ENCODE results near the gene ANKRA2. TPM values are rescaled to one million over a fixed set of nuclear protein-coding genes. Genes with fewer than 3 reads are reported as not detected.

The ANKRA2 gene
- total RNA-seq, 1 donor from 2014 or later: 28.0 TPM

DNA sequence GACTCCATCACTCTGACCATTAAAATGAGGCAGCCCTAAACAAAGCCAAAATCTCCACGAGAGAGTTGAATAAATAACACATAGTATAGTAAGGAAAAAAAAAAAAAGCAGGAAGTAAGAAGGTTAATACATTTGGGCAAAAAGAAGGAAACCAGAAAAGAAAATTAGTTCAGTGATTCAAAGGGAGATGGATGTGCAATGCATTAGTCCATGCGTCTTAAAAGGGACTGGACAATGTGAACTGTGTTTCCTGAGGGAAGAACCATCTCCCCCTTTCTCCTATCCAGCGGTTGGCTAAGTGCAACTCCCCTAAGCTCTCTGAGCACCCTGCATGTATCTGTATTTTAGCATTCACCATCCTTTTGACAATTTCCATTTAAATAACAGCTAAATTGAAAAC lies 1.4 kb downstream of the ANKRA2 start:
- DNase-seq (ENCODE audit: low spot score) (no peak), ATAC-seq (no peak)
- intact Hi-C loops (cut with DNase I): no loop called here

DNA sequence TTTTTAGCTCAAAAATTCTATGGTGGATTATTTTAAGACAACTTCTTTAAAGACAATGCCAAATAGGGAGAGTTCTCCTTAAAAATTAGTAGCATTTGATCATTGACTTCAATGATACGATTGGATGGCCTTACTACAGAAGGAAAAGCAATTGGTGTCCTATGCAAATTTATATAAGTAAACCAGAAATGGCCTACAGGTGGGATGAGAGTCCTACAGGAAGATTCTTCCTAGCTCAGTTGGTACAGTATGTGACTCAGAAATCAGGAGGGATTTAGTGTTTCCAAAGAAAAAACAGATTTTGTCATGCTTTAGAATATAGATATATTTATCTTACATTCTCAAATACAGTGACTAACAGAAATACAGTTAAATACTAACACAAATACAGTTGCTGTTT lies 6.5 kb downstream of the ANKRA2 start:
- DNase-seq (ENCODE audit: low spot score) (no peak), ATAC-seq (no peak)
- intact Hi-C loops (cut with DNase I): no loop called here

- ATAC-seq: no peak
- no peak for DNase-seq (ENCODE audit: low spot score)
- intact Hi-C loops (cut with DNase I): no loop called here
Measured at GRCh38 chr5:73552642-73553041, 12.8 kb downstream of the ANKRA2 start.

- intact Hi-C loops (cut with DNase I): no loop called here
- DNase-seq (ENCODE audit: low spot score) (no peak), ATAC-seq (no peak)
Measured at GRCh38 chr5:73550016-73550415, 15.4 kb downstream of the ANKRA2 start.

GRCh38 chr5:73545403-73545779 lies 20.0 kb downstream of the ANKRA2 start:
- DNase-seq (ENCODE audit: low spot score) (no peak), ATAC-seq (no peak)
- intact Hi-C loops (cut with DNase I): no loop called here

GRCh38 chr5:73544429-73545402 lies 20.7 kb downstream of the ANKRA2 start:
- DNase-seq (ENCODE audit: low spot score) (no peak), ATAC-seq (no peak)
- intact Hi-C loops (cut with DNase I): no loop called here

DNA sequence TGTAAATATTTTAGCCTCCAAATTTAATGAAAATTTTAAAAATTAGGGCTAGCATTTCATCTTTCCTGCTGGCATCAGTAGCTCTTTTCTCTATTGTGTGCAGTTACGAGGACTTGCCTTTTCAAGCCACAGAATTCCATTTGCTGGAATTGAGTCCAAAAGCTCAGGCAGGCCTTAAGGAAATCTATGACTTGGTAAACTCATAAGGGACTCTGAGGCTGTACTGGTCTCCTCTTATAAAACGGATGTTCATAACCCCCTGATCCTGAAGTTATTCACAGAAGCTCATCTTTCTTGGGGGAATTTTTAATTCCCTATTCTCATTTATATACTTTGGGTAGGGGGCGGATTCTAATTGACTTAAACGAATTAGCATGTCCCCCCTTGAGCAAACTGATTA lies 23.4 kb downstream of the ANKRA2 start:
- no peak for ATAC-seq
- intact Hi-C loops (cut with DNase I): no loop called here
- DNase-seq (ENCODE audit: low spot score): no peak

DNA sequence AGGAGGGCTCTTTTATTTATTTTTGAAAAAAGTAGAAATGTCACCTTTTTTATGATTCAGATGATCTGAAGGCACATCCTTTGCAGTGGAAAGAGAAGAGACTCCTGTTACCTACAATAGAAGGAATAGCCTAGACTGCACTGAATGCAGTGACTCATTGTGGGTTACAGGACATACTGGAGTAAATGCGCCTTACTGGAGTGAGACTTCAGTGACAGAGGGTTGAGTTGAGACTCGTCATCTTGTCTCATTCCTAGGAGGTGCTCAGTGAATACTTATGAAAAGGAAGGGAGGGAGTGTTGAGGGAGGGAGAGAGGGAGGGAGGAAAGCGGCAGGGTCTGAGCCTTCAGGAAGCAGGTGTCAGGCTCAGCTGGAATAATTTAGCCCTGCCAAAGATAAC lies 25.2 kb downstream of the ANKRA2 start:
- ATAC-seq (no peak), DNase-seq (ENCODE audit: low spot score) (no peak)
- intact Hi-C loops (cut with DNase I): no loop called here

DNA sequence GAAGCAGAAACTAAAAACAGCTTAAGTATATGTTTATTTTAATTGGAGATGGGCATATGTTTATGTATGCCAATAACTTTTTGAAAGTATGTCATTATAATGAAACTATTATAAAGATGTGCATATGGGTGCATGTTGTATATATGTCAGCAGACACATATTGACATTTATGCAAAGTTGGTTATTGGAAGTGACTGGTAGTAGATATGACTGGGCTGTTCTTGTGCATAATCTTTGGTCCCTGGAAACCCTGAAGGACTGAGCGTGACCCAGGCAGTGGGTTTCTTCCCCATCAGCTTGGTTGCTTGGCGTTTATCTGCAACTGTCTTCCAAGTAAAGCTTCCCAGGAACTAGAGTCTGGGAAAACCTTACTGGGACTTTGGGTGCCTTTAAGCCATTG lies 25.7 kb downstream of the ANKRA2 start:
- no peak for ATAC-seq
- no peak for DNase-seq (ENCODE audit: low spot score)
- intact Hi-C loops (cut with DNase I): no loop called here

- ATAC-seq (no peak), DNase-seq (ENCODE audit: low spot score) (no peak)
- intact Hi-C loops (cut with DNase I): no loop called here
Measured at GRCh38 chr5:73534971-73535370, 30.5 kb downstream of the ANKRA2 start.

- no peak for ATAC-seq
- DNase-seq (ENCODE audit: low spot score): no peak
- intact Hi-C loops (cut with DNase I): no loop called here
Measured at GRCh38 chr5:73534011-73534644, 31.3 kb downstream of the ANKRA2 start.

- intact Hi-C loops (cut with DNase I): no loop called here
- DNase-seq (ENCODE audit: low spot score) (no peak), ATAC-seq (no peak)
Measured at GRCh38 chr5:73532195-73532594, 33.2 kb downstream of the ANKRA2 start.

GRCh38 chr5:73531356-73531755 lies 34.1 kb downstream of the ANKRA2 start:
- intact Hi-C loops (cut with DNase I): no loop called here
- DNase-seq (ENCODE audit: low spot score): no peak

DNA sequence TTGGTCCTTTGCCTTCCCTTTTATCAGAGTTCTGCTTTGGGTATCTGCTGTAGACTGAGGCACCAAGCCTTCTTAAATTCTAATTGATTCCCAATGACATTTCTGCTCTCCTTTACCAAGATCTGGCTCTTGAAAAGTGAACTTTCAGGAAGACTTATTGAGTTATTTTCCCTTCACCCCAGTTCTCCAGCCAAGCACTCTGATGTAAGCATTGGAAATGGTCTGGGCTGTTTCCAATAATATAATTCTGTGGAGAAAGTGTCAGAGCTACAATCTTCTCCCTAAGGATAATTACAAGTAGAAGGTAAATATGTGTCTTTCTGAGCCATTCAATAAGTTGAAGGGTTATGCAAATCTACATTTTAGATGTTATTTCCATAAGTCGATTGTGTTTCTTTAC lies 36.4 kb downstream of the ANKRA2 start:
- intact Hi-C loops (cut with DNase I): no loop called here
- ATAC-seq: no peak
- DNase-seq (ENCODE audit: low spot score): no peak

More at GRCh38 chr5:73531356-73531755, 34.1 kb downstream of the ANKRA2 start:
- no peak for ATAC-seq

- no peak for DNase-seq (ENCODE audit: low spot score)
- intact Hi-C loops (cut with DNase I): no loop called here
- no peak for ATAC-seq
Measured at GRCh38 chr5:73528248-73528647, 37.2 kb downstream of the ANKRA2 start.

GRCh38 chr5:73525606-73526203 lies 39.7 kb downstream of the ANKRA2 start:
- ATAC-seq (no peak), DNase-seq (ENCODE audit: low spot score) (no peak)
- intact Hi-C loops (cut with DNase I): no loop called here

- DNase-seq (ENCODE audit: low spot score) (no peak), ATAC-seq (no peak)
- intact Hi-C loops (cut with DNase I): no loop called here
Measured at GRCh38 chr5:73523861-73524260, 41.6 kb downstream of the ANKRA2 start.

- intact Hi-C loops (cut with DNase I): no loop called here
- no peak for DNase-seq (ENCODE audit: low spot score)
- no peak for ATAC-seq
Measured at GRCh38 chr5:73522989-73523388, 42.5 kb downstream of the ANKRA2 start.

DNA sequence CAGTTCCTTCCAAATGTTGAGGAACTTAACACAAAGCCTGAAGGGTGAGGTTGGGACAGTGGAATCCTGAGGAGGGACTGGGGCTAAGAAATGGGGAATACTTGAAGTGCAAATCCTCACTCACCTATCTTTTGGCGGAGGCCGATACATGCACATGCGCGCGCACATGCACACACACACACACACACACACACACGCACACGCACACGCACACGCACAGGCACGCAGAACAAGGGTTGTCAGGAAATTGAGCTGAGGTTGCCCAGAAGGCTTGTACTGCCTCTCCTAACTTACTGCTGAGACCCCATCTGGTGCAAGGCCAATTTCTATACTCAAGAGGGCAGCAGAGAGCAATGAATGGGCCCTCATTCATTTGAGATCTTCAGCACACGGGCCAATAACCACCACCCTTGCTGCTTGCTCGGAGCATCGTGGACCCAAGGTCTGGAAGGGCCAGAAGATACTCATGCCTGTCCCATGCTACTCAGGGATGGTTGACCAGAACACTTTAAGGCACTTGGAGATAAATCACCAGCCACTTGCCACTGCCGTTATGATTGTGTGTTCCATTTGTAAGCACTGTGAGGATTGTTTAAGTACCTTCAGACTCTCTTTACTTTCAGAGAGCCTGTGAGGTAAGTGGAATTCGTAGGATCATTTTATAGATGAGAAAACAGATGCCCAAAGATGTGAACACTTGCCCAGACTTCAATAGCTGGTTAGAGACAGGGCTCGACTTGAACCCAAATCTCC lies 45.7 kb downstream of the ANKRA2 start:
- ATAC-seq: peak; percentile 90
- intact Hi-C loops (cut with DNase I): no loop called here
- peak; percentile 70 for DNase-seq (ENCODE audit: low spot score)

Data from sciatic nerve (tissue), 2 donors.